ENCODE results near the gene HSPA1L. TPM values are rescaled to one million over a fixed set of nuclear protein-coding genes. Genes with fewer than 3 reads are reported as not detected.

The HSPA1L gene
- polyA plus RNA-seq, 1 donor from 2014 or later = 2.6 TPM

- Histone ChIP-seq H3K4me3 (ENCODE audit: low read length) (no peak overlapping the region), H4K20me1 (ENCODE audit: insufficient read depth) (no peaks in the 10 kb centered on the region), H3K27me3 (ENCODE audit: insufficient read depth, low read depth, low read length) (no peaks in the 10 kb centered on the region), H3K9me3 (ENCODE audit: low read length) (no peaks in the 10 kb centered on the region), H3F3A (ENCODE audit: insufficient read depth, low read length, poor library complexity, severe bottlenecking) (no peaks in the 10 kb centered on the region), H3K4me2 (ENCODE audit: low read length) (no peak overlapping the region), H3K9me2 (ENCODE audit: insufficient read depth, low read length) (no peaks in the 10 kb centered on the region), H3K79me2 (replicated peaks; ENCODE audit: insufficient read depth, low read length) (no peaks in the 10 kb centered on the region), H3K27ac (ENCODE audit: low read length) (no peak overlapping the region), H2AFZ (ENCODE audit: low read depth, low read length) (no peak overlapping the region), H3K36me3 (ENCODE audit: insufficient read depth, low read length) (peaks cover 20% of the 10 kb centered on the region), H3K9ac (ENCODE audit: low read length) (no peak overlapping the region)
- TF ChIP-seq MXI1 (conservative IDR thresholded peaks at IDR 0.05; ENCODE audit: poor library complexity, severe bottlenecking) = no peak
- TF ChIP-seq REST (IDR thresholded peaks at IDR 0.05; ENCODE audit: borderline replicate concordance) = no peak
- no peak for TF ChIP-seq CTCF (IDR thresholded peaks at IDR 0.05; ENCODE audit: poor library complexity, severe bottlenecking)
- TF ChIP-seq SMC3 (conservative IDR thresholded peaks at IDR 0.05; ENCODE audit: poor library complexity) = no peak
- no peak for TF ChIP-seq EP300 (conservative IDR thresholded peaks at IDR 0.05; ENCODE audit: poor library complexity, severe bottlenecking)
- TF ChIP-seq RAD21 (conservative IDR thresholded peaks at IDR 0.05) = no peak
- no peak for TF ChIP-seq EZH2 (IDR thresholded peaks at IDR 0.05; ENCODE audit: borderline replicate concordance, insufficient read depth, low read length, poor library complexity, severe bottlenecking)
- TF ChIP-seq POLR2AphosphoS5 (IDR thresholded peaks at IDR 0.05) = no peak
- TF ChIP-seq TAF1 (IDR thresholded peaks at IDR 0.05; ENCODE audit: low read depth) = no peak
These were observed 30.8 kb downstream of the HSPA1L start for GRCh38 chr6:31784098-31784925.

GRCh38 chr6:31782126-31782855 is 32.8 kb downstream of the HSPA1L start:
- Histone ChIP-seq H3K27ac (ENCODE audit: low read length) (no peak overlapping the region), H3K9me2 (ENCODE audit: insufficient read depth, low read length) (no peaks in the 10 kb centered on the region), H3K79me2 (replicated peaks; ENCODE audit: insufficient read depth, low read length) (no peaks in the 10 kb centered on the region), H3K27me3 (ENCODE audit: insufficient read depth, low read depth, low read length) (no peaks in the 10 kb centered on the region), H3K4me3 (ENCODE audit: low read length) (no peak overlapping the region), H4K20me1 (ENCODE audit: insufficient read depth) (no peaks in the 10 kb centered on the region), H2AFZ (ENCODE audit: low read depth, low read length) (no peak overlapping the region), H3K9me3 (ENCODE audit: low read length) (no peaks in the 10 kb centered on the region), H3K36me3 (ENCODE audit: insufficient read depth, low read length) (peaks cover 20% of the 10 kb centered on the region), H3K4me2 (ENCODE audit: low read length) (no peak overlapping the region), H3F3A (ENCODE audit: insufficient read depth, low read length, poor library complexity, severe bottlenecking) (no peaks in the 10 kb centered on the region), H3K9ac (ENCODE audit: low read length) (no peak overlapping the region)
- TF ChIP-seq SMC3 (conservative IDR thresholded peaks at IDR 0.05; ENCODE audit: poor library complexity) (no peak), CTCF (IDR thresholded peaks at IDR 0.05; ENCODE audit: poor library complexity, severe bottlenecking) (no peak), REST (IDR thresholded peaks at IDR 0.05; ENCODE audit: borderline replicate concordance) (no peak), EZH2 (IDR thresholded peaks at IDR 0.05; ENCODE audit: borderline replicate concordance, insufficient read depth, low read length, poor library complexity, severe bottlenecking) (no peak), RAD21 (conservative IDR thresholded peaks at IDR 0.05) (no peak), TAF1 (IDR thresholded peaks at IDR 0.05; ENCODE audit: low read depth) (no peak), EP300 (conservative IDR thresholded peaks at IDR 0.05; ENCODE audit: poor library complexity, severe bottlenecking) (no peak), POLR2AphosphoS5 (IDR thresholded peaks at IDR 0.05) (no peak), MXI1 (conservative IDR thresholded peaks at IDR 0.05; ENCODE audit: poor library complexity, severe bottlenecking) (no peak)
